C4-2B (cell line): ENCODE results near the gene SLC2A6.

Experiments used
- H3K27ac ChIP-seq: fragments of 450-650 bp; 2 replicates; pipeline ENCODE4 v1.5.1; 2017
- ZFX ChIP-seq: fragments of 450-650 bp; IDR thresholded peaks from 2 replicates; pipeline ENCODE4 v1.6.1; 2017
- TF ChIP-seq, protein P1 (sequence below): fragments of 450-650 bp; conservative IDR thresholded peaks from 2 replicates; pipeline ENCODE4 v1.5.1; 2017; ENCODE audit warnings: mild to moderate bottlenecking

SLC2A6 gene

DNA sequence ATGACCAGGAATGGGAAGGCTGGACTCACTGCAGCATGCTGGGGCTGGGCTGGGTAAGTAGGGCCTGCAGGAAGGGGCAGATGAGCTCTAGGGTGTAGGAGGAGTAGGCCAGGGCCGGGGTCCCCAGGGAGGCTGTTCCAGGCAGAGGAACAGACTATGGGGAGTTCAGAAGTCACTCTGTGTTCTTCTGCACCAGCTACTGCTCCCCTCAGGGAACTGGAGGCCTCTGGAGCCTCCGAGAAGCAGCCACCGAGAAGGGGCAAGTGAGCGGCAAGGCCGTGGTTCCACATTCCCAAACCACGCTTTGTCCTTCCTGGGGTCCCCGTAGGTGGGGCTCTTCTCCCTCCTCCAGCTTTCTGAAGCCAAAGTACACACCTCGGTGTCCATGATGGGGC lies 8.4 kb upstream of the SLC2A6 start:
- H3K27ac ChIP-seq = no peak overlapping the region
- no peak for TF ChIP-seq ZFX
- TF ChIP-seq, protein P1, sequence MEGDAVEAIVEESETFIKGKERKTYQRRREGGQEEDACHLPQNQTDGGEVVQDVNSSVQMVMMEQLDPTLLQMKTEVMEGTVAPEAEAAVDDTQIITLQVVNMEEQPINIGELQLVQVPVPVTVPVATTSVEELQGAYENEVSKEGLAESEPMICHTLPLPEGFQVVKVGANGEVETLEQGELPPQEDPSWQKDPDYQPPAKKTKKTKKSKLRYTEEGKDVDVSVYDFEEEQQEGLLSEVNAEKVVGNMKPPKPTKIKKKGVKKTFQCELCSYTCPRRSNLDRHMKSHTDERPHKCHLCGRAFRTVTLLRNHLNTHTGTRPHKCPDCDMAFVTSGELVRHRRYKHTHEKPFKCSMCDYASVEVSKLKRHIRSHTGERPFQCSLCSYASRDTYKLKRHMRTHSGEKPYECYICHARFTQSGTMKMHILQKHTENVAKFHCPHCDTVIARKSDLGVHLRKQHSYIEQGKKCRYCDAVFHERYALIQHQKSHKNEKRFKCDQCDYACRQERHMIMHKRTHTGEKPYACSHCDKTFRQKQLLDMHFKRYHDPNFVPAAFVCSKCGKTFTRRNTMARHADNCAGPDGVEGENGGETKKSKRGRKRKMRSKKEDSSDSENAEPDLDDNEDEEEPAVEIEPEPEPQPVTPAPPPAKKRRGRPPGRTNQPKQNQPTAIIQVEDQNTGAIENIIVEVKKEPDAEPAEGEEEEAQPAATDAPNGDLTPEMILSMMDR = no peak

DNA sequence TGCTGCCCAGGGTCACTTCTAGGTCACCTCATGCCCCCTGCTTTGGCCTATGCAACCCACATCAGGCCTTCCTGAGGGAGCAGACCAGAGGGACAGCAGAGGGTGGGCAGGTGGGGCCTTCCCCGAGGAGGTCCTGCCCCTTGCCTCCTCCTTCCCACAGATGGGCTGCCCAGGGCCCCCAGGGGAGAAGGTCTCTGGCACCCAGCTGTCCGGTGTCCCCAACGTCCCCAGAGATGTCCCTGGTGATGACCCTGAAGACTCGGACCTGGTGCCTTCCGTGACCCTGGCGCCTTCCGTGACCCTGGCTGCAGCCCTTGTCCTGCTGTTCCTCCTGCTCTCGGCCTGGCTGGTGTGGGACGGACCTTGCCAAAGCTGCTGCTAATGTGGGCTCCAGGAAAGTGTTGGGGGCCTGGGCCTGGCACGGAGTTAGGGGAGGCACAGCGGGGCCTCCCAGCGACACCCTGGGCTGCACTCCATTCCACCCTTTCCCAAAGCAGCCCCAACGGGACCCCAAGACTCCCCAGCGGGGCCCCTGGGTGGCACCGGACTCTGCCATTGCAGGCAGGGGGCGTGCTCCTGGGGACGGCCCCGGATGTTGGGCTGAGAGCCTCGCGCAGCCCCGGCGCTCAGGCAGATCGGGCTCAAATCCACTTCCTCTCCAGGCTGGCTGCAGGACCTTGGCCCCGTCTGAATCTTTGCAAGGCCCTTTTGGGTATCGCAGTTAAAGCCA lies 6.8 kb upstream of the SLC2A6 start:
- peak overlapping the region; percentile 53 for H3K27ac ChIP-seq
- TF ChIP-seq, protein P1 = no peak
- TF ChIP-seq ZFX = no peak

DNA sequence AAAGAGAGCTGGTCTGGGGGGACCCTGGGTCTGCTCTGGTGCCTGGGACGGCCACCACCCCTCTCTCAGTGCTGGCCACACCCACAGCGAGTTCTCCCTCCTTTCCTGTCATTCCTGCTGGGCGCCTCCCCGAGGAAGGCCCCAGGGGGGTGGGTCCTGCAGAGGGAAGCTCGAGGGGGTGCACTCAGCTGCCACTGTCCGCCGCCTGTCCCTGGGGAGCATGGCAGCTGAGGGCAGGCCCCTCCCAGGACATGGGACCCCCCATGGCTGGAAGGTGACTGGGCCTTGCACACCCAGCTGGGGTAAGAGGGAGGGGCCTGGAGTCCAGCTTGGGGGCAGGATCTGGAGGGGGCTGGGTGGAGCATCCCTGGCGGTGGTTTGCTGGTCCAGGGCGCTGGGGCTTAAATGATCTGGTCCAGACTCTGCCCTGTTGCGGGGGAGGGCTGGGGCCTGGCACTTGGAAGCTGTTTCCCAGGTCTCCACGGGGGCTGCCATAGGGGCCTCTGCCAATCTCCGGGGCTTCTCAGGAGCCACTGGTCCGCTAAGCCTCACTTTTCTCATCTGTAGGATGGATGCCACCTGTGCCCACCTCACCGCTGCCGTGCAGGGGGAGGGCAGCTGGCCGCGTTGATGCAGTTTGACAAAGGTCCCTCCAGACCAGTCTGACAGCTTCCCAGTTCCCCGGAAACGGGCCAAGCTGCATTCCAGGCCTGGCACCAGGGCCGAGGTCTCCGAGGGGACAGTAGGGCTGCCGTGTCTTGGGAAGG lies 6.0 kb upstream of the SLC2A6 start:
- TF ChIP-seq, protein P1 = no peak
- TF ChIP-seq ZFX = no peak
- H3K27ac ChIP-seq = peak overlapping the region; percentile 53

DNA sequence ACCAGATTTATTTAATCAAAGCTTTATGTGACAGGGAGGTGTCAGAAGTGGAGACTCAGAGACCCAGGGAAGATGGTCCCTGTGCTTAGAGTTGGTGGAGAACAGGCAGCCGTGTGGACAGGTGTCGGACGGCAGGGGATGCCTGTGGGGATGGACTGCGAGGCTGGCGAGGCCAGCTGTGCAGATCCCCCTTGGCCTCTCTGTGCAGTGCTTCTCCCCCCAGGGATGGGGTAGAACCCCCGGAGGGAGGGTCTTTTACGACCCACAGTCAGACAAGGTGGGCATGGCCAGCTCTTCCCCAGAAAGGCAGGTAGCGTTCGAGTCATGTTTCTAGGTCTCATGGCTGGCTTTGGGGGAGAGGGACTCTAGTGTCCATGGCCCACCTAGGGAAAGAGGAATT lies 4.7 kb upstream of the SLC2A6 start:
- TF ChIP-seq, protein P1 = no peak
- TF ChIP-seq ZFX = no peak
- no peak overlapping the region for H3K27ac ChIP-seq

DNA sequence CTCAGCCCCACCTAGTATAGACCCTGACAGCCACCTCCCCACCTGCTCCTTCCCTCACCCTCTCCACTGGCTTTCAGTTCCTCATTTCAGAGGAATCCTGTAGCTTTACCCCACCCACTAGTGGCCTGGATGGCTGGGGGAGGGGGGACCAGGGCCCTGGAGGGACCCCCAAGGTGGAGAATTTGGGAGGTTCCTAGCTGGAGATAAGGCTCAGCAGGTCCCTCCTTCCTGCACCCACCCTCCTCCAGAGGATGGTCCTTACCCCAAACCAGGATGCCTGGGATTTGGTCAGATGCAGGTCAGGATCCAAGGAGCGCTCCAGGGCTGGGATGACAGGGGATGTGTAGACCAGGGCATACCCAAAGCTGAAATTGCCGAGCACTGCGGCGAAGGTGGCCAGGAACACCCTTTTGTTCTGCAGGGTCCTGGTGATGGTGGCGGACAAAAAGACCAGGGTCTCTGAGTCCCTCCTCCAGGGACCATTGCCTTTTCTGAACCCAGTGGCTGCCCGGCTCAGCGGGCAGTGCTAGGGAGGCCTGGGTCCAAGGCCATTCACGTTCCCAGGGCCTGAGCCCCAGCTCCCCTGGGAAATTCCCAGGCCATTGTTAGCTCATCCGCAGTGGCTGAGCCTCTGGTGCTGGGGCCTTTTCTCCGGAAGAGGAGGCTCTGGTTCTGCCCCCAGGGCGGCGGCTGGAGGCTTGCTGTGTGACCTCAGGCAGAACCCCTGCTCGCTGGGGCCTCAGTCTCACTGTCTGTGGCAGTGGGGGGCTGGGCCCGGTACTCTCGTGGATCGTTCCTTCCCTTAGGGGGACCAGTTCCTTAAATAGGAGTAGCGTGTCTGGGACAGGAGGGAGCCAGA lies 678 bp downstream of the SLC2A6 start:
- no peak for TF ChIP-seq ZFX
- TF ChIP-seq, protein P1 = no peak
- peak overlapping the region; percentile 73 for H3K27ac ChIP-seq

DNA sequence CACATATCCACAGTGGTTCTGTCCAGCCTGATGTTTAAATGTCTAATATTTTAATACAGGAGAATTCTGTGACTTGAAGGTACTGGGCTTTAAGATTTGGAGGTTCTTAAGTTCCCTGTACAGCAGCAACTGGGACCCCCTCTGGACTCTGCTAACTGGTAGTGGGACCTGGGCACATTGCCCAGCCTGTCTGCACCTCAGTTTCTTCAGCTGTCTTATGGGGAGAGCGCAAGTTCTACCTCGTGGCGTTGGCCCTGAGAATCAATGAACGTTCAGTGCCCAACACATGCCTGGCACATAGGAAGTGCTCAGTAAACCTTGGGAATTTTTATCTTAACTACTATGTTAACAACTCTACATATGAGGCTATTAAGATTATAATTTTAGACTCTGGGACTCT lies 1.4 kb downstream of the SLC2A6 start:
- TF ChIP-seq, protein P1 = no peak
- TF ChIP-seq ZFX = no peak
- H3K27ac ChIP-seq = no peak overlapping the region

DNA sequence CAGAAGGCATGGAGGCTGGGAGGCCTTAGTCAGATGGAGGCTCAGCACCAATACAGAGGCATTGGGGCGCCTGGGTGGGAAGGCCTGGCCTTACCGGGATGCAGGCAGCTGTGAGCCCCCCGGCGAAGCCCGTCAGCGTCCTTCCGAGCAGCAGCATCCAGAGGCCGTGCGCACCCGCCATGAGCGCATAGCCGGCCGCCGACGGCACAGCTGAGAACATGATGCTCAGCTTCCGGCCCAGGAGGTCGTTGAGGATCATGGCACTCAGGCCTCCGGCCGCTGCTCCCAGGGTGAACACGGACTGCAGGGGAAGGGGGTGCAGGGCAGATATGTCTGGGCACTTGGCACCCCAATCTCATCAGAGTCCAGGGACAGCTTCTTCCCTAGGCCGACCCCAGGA lies 2.0 kb downstream of the SLC2A6 start:
- no peak for TF ChIP-seq ZFX
- TF ChIP-seq, protein P1 = no peak
- H3K27ac ChIP-seq = no peak overlapping the region
